ENCODE data around the gene TCERG1L.

TCERG1L gene

DNA sequence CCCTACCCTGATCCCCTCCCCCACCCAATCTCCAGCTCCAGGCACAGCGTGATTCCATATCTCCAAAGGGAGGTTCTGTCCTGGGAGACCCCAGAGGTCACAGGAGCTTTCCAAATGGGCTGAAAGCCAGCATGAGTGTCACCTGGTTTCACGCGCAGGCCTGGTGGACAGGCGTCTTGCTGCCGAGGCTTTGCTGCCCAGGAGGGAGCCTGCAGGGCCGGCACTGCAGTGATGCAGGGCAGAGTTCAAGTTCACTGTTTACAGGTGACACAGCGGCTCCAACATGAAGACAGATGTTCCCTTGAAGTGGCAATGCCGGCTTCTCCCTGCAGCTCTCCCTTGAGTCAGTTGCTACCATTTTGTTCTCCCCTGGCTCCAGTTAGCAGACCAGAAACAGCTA is 104.3 kb downstream of the TCERG1L start:
- DNase-seq (ENCODE audit: low read depth) = no peak

DNA sequence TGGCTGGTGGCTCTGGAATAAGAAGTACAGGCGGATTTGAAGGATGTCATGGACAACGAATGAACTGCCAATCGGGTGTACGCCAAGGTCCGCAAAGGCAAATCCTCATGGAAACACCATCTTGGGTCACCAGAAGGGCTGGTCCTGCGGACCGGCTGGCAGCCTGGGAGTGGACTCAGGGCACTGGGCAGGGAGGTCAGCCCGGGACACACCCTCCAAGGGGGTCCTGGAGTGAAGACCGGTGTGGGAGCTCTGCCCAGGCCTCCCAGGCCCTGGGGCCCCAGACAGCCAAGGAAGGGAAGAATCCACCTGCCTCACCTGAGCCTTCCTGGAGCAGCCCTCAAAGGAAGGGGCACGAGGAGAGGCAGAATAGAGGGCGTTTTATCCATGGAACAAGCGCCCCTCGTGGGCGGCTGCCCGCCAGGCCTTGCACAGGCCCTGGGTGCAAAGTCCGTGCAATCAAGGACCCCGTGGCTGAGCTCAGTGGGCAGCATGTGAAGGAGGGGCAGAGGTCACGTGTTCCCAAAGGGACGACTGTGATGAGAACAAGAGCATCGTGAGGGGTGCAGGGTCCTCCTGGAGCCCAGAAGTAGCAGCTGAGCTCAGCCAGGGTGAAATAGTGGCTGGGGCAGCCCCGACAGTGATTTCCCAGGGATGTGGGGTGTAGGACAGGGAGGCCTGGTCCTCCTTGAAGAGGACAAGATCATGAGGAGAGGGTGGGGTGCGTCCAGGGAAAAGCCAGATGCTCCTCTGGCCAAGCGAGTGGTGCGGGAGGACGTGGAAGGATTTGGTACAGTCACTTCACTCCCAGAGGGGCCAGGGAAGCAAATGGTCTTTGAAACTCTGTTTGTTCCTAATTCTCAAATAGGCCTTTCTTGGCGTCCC is 105.2 kb downstream of the TCERG1L start:
- no peak for DNase-seq (ENCODE audit: low read depth)

DNA sequence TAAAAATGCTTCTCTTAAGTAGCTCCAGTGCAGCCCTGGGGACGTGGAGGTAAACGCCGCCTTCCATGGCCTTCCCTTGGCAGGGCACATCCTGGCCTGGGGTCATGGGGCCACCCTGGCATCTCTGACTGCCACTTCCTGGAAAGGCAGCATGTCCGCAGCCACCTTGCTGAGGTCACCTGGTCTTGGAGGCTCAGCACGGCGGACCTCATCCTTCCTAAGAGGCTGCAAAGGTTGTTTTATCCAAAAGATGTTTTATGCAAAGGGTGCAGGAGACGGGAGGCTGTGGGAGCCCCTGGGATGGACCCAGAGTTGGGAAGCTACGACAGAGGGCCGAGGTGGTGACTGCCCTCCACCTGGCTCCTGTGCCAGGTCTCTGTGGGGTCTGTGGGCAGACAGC is 106.0 kb downstream of the TCERG1L start:
- no peak for DNase-seq (ENCODE audit: low read depth)

DNA sequence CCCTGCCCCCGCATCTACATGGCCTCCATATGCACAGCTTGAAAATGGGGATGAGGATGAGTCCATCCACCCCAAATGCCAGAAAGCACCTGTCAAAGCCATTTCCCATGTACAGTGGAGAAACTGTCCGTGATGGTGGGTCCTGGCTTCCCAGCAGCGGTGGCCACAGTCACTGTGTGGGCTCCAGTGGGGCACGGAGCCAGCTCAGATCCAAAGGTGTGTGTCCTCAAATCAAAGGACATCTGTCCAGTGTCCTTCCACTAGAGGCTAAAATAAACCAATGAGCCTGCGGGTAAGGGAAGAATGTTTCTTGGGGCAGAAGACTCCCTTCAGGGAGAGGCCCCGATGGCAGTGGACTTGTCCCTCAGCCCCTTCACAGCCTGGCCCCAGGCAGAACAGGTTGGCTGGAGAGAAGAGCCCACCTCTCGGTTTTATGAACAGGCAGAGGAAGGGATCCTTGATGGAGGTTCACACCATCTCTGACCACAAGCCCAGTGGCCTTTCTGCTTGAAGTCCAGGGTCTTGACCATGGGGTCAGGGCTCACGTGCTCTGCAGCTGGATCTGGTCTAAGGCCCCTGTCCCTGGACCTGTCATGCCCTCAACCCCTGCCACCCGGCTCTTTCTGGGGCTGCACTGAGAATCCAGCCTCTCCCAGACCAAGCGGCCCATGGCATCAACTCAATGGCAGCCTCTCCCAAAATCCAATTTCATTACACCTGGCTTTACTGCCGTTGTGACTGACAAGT is 106.9 kb downstream of the TCERG1L start:
- no peak for DNase-seq (ENCODE audit: low read depth)

DNA sequence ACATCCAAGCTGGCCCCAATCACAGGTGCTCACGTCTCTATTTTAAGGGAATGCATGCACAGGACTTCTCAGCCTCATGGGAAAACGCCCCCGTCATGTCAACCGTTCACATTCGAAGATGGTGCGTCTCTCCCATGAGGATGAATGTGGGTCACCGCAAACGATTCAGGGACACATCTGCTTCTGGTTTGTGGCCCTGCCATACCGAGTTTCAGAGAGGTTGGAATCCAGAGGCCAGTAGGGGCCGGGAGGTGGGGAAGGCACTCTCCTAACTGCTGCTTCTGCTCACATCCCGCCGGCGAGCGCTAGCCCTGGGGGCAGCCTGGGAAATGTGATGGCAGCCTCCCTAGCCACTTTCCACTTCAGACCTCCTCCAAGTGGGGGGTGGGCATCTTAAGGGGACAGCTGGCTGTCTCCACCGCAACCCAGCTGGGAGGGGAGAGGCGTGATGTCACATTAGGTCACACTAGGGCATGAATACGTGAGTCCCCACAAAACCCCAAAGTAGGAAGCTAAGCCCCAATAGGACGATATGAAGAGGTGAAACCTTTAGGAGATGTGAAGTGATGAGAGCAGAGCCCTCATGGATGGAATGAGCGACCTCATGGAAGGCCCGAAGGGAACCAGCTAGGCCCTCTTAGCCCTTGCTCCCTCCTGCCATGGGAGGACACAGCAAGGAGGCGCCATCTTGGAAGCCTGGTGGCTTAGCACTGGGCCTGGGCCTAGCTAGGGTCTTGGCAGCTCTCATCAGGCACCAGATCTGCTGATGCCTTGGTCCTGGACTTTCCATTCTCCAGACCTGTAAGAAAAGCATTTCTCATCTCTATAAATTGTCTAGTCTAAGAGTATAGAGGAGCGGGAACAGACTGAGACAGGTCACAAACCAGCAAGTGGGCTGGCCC is 107.8 kb downstream of the TCERG1L start:
- DNase-seq (ENCODE audit: low read depth) = no peak

DNA sequence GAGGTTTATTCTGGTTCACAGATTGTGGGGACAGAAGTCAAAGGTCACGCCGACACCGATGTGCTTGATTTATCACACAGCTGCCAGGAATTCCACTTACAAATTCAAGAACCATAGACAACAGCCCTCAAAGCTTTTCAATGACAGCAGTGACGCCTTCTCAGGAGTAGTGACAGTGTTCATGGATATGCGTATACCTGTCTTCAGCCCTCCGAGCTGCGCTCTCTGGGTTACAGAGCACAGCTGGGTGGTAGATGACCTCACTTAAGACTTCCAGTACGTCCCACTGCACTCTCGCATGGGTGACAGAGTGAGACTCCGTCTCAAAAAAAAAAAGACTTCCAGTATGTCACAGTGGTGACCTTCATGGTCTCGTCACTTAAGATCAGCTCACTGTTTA is 108.5 kb downstream of the TCERG1L start:
- DNase-seq (ENCODE audit: low read depth) = no peak

DNA sequence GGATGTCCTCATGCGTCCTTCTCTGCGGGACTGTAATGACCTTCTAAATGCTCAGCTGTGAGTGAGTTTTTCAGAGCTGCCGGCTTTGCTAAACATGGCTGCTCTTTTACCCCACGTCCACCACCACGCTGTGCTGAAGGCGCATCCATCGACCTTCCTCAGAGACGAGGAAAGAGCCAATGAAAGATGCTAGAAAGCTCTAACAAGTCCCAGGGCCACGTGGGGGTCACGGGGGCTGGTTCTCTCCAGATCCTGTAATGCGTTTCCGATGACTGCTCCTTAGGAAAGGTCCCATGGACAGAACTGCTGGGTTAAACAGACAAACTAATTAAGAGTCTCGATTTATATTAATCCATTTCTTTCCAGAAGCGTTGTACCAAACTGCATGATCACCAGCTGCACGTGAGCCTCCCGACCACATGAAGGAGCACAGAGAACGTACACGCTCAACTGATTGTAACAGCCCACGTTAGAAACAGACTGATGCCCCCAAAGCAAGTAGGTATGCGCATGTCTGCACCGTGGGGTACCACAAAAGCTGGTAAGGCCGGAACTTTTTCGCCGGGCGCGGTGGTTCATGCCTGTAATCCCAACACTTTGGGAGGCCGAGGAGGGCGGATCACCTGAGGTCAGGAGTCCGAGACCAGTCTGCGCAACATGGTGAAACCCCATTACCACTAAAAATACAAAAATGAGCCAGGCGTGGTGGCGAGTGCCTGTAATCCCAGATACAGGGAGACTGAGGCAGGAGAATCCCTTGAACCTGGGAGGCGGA is 109.6 kb downstream of the TCERG1L start:
- no peak for DNase-seq (ENCODE audit: low read depth)

DNA sequence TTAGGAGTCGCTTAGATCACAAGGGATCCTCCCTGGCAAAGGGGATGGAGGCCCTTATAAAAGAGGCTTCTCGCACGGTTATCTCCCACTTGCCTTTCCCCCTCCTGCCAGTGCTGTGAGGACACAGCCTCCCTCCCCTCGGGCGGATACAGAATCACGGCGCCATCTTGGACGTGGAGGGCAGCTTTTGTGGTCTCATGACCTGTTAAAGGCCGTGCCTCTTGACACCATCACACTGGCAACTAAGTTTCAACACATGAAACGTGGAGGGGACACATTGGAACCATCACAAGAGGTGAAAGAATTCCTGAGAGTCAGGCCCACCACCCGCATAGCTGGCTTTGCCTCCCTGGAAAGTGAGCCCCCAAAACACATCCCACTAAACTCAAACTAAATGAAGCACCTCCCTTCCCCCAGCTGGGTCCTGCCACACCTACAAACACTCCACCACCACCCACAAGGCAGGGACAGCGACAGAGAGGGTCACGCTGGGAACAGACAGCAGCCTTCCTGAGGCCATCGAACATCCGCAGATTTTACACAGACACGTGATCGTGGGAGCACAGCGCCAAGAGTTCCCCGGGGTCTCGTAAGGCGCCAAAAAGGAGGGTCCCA is 110.6 kb downstream of the TCERG1L start:
- no peak for DNase-seq (ENCODE audit: low read depth)

DNA sequence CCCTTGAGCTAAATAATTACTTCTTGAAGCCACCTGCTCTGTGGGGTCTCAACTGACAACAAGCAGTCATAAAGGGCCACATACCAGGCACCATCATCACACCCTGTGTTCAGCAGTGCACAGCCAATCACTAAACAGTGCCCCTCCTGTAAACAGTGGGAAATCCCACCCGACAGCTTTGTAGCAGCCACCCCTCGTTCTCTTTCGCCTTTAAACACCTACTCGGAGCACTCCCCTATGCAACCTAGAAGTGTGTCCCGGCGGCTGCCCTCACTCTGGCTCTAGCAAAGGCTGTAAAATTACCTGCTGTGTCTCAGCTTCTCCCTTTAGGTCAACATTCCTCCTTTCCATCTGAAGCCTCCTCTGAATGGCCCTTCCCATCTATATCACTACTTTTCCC is 111.9 kb downstream of the TCERG1L start:
- DNase-seq (ENCODE audit: low read depth) = no peak

DNA sequence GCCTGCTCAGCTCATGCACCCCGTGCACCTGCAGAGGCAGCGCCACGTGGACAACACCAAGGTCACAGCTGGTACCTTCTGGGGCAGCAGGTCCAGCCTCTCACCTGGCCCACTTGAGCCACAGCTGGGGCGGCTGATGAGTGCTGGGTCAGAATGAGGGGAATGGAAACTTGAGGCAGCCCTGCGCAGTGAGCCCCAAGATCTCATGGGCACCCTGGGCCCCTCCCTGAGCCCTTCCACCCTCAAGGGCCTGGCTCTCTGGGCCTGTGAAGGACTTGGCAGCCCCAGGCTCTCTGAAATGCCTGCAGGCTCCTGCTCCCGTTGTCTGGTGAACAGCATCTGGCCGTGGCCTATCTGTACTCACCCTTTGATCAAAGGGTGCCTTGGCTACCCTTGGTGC is 112.7 kb downstream of the TCERG1L start:
- DNase-seq (ENCODE audit: low read depth) = no peak

DNA sequence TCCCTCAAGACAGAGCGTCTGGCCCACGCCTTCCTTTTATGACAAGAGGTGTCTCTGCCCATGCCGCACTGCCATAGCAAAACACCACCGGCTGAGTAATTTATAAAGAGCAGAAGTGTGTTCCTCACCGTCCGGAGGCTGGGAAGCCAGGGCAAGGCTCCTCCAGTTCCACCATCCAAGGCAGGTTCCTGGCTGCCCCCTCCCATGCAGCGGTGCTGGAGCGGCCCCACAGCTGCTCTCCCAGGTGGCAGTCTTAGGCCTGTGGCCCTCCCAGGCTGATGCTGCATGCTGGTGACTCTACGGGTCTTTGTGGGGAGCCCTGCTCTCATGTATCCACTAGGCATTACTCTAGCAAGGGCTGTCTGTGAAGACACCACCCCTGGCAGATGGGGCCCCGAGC is 113.1 kb downstream of the TCERG1L start:
- no peak for DNase-seq (ENCODE audit: low read depth)

DNA sequence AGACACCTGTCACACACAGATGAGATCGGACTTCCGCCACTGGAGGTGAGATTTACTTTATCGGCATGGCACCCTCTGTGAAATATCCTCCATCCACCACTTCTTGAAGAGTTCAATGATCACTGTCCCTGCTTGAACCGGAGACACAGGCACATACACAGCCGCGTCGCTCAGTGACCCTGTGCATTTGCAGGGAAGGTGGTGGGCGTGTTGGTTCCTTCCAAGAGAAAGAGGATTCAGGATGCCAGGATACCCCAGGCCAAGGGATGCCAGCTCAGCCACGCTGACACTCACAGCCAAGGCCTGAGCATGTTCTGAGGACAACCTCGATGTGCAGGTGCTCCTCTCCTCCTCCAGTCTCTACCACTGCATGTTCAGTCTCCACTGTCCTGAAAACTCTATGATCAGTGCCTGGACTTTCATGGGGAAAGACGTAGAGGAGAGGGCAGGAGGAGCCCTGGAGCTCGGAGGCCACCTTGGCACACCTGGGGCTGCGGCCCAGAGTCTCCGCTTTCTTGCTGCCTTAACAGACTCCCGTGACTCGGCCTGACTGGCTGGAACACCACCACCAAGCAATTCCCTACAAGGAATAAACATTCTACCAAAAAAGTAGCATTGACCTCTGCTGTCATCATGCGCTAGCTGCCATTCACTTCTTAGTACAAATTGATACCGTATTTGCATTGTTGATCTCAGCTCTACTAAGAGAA is 115.2 kb downstream of the TCERG1L start:
- no peak for DNase-seq (ENCODE audit: low read depth)

DNA sequence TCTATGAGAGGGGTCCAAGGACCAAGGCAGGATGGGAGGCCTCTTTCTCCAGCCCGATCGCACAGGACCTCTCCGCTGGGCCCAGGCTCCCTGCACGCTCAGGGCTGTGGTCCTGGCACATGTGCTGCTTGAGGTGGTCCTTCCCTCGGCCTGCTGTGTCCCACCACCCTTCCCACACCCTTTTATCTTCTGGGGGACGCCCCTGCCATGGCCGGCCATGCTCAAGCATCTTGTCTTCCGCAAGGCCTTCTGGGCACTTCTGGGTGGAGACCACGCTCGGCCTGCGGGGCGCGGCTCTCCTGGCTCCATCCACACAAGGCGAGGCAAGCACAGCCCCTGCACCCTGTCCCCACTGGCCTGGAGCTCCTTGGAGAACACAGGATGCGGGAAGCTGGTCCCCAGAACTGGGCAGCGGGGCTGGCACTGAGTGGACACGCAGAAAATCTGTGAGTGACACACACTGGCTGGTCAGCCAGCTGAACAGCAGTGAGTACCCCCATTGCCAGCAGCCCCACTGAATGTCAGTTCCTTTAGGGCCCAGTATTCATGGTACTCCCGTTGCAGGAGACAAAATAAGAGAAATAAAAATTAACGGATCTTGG is 115.9 kb downstream of the TCERG1L start:
- no peak for DNase-seq (ENCODE audit: low read depth)

DNA sequence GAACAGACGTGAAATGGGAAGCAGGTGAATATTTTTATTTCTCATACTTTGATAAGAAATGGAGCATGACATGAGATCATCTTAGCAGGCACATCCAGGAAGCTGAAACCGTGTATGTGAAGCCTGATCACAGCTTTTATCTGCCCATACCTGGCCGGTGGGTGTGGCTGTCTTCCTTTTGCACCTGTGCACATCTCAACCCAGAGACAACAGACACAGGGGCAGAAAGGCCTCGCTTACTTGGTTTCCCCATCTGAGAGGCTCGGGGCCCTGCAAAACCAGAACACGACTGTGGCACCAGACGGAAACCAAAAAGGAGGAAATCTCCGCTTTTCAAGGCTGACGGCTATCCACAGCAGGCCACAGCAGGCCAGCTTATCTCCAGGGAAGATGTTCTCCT is 116.4 kb downstream of the TCERG1L start:
- no peak for DNase-seq (ENCODE audit: low read depth)

DNA sequence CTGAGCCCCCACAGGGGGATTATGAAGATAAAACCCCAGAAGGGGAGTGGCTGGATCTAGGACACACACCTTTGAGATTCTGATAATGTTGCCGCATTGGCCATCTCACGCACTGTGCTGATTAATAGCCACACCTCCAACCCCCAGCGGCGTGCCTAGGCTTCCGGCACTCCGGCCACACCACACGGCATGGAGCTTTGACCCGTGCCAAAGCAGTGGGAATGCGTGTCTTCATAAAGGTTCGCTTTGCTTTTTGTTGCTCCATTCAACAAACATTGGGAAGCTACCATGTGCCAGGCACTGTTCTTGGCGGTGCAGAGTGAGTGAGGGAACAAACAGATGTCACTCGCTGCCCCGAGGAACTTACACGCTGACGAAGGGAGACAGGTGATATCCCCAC is 117.6 kb downstream of the TCERG1L start:
- DNase-seq (ENCODE audit: low read depth) = no peak

DNA sequence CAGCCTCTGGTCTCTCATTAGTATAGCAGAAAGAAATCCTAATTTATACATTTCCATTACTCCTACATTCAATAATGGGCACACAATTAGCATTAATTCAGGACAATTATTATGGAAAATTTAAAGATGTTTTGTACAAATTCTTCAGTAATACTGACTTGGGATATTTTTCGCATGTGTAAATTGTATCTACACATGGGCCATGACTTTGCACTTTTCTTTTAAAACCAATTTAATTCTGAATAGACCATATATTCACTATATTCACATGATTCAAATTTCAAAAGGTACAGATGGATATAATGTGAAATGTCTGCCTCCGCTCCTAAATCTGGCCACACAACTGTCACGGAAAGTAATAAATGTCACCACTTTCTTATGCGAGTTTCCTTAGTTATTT is 123.0 kb downstream of the TCERG1L start:
- DNase-seq (ENCODE audit: low read depth) = no peak

DNA sequence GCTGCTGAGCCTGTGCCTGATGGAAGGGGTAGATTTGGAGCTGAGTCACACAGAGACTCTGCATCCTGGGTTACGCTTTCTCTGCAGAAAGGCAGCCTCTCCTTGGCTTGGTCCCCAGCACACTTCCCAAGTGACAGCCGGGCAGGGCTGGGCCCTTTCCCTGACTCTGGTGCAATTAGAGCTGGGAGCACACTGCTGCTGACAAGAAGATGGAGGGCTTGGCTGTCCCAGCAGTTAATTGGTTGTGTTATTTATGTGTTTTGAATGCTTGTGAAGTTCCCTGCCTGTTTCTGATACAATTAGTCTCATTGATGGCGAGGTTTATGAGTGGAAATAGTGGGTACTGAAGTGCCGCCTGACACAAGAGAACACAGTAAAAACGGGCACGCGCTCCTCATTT is 123.6 kb downstream of the TCERG1L start:
- no peak for DNase-seq (ENCODE audit: low read depth)

DNA sequence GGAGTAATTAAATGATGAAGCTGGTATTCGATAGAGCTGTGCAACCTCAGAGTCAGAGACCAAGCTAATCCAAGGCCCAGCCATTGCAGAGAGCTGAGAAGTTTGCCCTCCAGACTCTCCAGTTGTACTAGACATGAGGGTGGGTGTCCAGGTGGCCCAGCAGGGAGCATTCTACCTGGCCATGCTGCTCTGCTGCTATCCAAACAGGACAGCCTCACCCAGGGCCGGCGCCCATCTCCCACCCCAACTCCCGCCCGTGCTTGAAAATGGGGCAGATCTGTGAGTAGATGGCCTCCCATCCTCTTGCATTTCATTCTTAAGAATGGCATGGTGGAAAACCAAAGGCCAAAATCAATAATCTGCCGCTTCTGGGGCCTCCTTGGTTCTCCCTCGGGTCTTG is 124.2 kb downstream of the TCERG1L start:
- no peak for DNase-seq (ENCODE audit: low read depth)

DNA sequence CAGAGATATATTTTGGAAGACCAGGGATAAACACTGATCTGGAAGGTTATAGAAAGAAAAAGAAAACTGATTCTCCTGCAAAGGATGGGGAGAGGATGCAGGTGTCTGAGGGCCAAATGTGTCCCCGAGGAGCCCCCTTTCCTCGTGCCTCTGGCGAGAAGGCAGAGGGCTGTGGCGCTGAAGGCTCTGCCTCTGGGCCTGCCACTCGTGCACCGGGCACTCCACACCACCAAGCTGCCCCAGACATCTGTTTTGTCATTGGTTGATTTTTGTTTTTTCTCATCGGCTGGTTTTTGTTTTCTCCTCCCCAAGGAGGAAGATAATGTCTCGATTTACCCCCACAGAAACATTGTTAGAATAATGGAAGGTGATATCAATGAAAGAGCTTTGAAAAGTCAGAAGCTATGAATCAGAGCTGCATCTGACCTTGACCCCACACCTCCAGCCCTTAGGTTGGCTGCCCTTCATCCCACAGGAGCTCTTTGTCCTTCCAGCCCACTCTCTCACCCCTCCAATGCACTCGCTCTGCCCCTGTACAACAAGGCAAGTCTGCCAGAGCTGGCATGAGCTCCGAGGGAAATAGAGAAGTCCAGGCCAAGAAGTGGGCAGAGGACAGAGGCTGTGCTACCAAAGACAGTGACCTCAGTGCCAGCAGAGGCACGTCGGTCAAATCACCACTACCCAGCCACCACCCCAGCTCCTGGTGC is 124.8 kb downstream of the TCERG1L start:
- no peak for DNase-seq (ENCODE audit: low read depth)

DNA sequence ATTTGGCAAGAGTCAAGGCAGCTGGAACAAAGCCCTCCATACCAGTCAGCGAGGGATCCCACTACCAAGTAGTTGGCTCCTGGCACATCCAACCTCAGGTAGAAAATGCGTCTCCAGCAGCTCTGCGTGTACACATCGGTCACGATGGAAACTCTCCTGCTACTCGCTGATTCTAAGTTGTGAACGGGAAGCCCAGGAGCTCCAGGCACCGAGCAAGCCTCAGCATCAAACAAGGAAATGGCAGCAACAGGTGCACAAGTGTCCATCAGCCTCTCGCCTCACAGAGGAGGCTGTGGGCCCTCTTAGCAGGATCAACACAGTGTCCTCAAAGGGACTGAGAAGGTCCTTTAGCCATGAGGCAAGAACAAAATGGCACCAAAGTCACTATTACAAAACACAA is 127.0 kb downstream of the TCERG1L start:
- DNase-seq (ENCODE audit: low read depth) = no peak
